Activated naive CD8-positive, alpha-beta T cell (primary cell): ENCODE data around the gene NUP160.
A peak's percentile ranks its signal among the peaks of the same experiment; 100 is the strongest.
"Not testable (repeated sequence)": the region's sequence is repeated elsewhere in the genome, so short reads cannot be mapped to it uniquely, and the experiment has no call there.

ENCODE experiments used
- H3K27ac Mint-ChIP-seq: one replicate; pipeline ENCODE4 v1.8.0; 2021; ENCODE audit warnings: mixed read lengths
- H3K27me3 Mint-ChIP-seq: one replicate; pipeline ENCODE4 v1.8.0; 2021; ENCODE audit warnings: mixed read lengths
- H3K36me3 Mint-ChIP-seq: one replicate; pipeline ENCODE4 v1.8.0; 2021; ENCODE audit warnings: mixed read lengths
- H3K4me1 Mint-ChIP-seq: one replicate; pipeline ENCODE4 v1.8.0; 2021; ENCODE audit warnings: low read depth, mixed read lengths
- H3K4me3 Mint-ChIP-seq: one replicate; pipeline ENCODE4 v1.8.0; 2021; ENCODE audit warnings: mild to moderate bottlenecking, mixed read lengths
- H3K9me3 Mint-ChIP-seq: one replicate; pipeline ENCODE4 v1.8.0; 2021; ENCODE audit warnings: low read depth, mixed read lengths

Gene NUP160

GRCh38 chr11:47869544-47870393 is 21.6 kb upstream of the NUP160 start:
- Mint-ChIP-seq H3K27me3 (no peaks in the 10 kb centered on the region), H3K36me3 (peaks cover 2% of the 10 kb centered on the region), H3K4me1 (peaks cover 6% of the 10 kb centered on the region), H3K9me3 (no peaks in the 10 kb centered on the region), H3K4me3 (no peak overlapping the region), H3K27ac (no peak overlapping the region)

- Mint-ChIP-seq H3K27ac (no peak overlapping the region), H3K9me3 (no peaks in the 10 kb centered on the region), H3K4me3 (no peak overlapping the region), H3K4me1 (peaks cover 21% of the 10 kb centered on the region), H3K27me3 (no peaks in the 10 kb centered on the region), H3K36me3 (no peaks in the 10 kb centered on the region)
Observed at GRCh38 chr11:47867823-47868222, 19.7 kb upstream of the NUP160 start.

DNA sequence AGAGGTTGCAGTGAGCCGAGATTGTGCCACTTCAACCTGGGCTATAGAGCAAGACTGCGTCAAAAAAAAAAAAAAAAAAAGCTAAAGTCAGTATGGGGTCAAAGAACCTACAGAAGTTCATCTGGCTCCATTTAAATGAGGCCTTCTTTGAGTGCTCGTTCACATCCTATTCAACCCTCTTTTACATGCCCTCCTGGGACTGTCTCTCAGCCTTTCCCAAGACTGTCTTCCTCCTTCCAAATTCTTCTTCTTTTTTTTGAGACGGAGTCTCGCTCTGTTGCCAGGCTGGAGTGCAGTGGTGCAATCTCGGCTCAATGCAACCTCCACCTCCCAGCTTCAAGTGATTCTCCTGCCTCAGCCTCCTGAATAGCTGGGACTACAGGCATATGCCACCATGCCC is 18.7 kb upstream of the NUP160 start:
- H3K27ac Mint-ChIP-seq, H3K4me3 Mint-ChIP-seq, H3K27me3 Mint-ChIP-seq, H3K36me3 Mint-ChIP-seq, H3K9me3 Mint-ChIP-seq: not testable (repeated sequence)
- peaks cover 28% of the 10 kb centered on the region for H3K4me1 Mint-ChIP-seq

DNA sequence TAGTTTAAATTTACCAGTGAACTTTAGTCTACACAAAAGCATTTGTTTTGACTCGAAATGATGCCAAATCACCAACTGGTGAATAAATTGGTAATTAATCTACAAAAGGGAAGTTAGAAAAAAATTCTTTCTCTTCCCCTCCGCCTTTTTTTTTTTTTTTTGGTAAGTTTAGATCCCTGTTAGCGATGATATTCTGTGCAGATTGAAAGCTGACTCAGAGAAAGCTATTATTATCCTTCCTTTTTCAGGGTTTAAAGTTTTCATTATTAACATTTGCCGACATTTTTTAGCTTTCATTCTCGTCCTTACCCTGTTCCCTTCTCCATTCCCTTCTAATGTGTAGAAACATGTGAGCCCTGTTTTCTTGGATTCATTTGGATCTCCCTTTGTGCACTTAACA is 16.8 kb upstream of the NUP160 start:
- H3K27ac Mint-ChIP-seq: no peak overlapping the region
- no peak overlapping the region for H3K4me3 Mint-ChIP-seq
- no peaks in the 10 kb centered on the region for H3K9me3 Mint-ChIP-seq
- no peaks in the 10 kb centered on the region for H3K36me3 Mint-ChIP-seq
- no peaks in the 10 kb centered on the region for H3K27me3 Mint-ChIP-seq
- H3K4me1 Mint-ChIP-seq: peaks cover 32% of the 10 kb centered on the region

DNA sequence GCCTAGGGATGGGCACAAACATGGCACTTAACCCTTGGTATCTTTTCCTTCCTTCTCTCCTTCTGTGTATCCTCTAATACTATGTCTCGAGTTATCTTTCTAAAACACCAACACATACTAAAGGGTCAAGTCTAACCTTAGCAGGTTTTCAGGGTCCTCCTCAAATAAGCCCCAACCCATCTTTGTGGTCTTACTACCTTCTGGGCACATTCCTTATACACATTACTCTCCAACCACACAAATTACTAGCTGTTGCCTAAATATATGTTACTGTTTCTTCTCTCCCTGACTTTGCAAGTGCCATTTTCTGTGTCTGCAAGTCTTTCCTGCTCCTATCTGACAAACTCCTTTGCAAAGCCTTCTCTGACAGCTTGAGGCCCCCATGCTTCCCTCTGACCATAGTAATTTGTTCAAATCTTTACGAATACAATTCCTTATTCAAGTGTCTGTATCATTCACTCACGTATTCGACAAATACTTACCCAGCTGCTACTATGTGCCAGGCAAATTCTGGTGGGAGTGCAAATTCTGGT is 15.8 kb upstream of the NUP160 start:
- peaks cover 31% of the 10 kb centered on the region for H3K4me1 Mint-ChIP-seq
- H3K9me3 Mint-ChIP-seq: no peaks in the 10 kb centered on the region
- peak overlapping the region; percentile 56 for H3K27ac Mint-ChIP-seq
- H3K27me3 Mint-ChIP-seq: no peaks in the 10 kb centered on the region
- no peaks in the 10 kb centered on the region for H3K36me3 Mint-ChIP-seq
- peak overlapping the region; percentile 30 for H3K4me3 Mint-ChIP-seq

GRCh38 chr11:47863189-47863897 is 15.2 kb upstream of the NUP160 start:
- no peaks in the 10 kb centered on the region for H3K9me3 Mint-ChIP-seq
- peaks cover 31% of the 10 kb centered on the region for H3K4me1 Mint-ChIP-seq
- H3K36me3 Mint-ChIP-seq: no peaks in the 10 kb centered on the region
- peak overlapping the region; percentile 56 for H3K27ac Mint-ChIP-seq
- H3K27me3 Mint-ChIP-seq: no peaks in the 10 kb centered on the region
- peak overlapping the region; percentile 9 for H3K4me3 Mint-ChIP-seq

GRCh38 chr11:47861728-47862127 is 13.6 kb upstream of the NUP160 start:
- Mint-ChIP-seq H3K27me3 (no peaks in the 10 kb centered on the region), H3K27ac (peak overlapping the region; percentile 50), H3K36me3 (no peaks in the 10 kb centered on the region), H3K9me3 (no peaks in the 10 kb centered on the region), H3K4me3 (peak overlapping the region; percentile 17), H3K4me1 (peaks cover 41% of the 10 kb centered on the region)

GRCh38 chr11:47860536-47860935 is 12.4 kb upstream of the NUP160 start:
- Mint-ChIP-seq H3K4me1 (peaks cover 41% of the 10 kb centered on the region), H3K36me3 (no peaks in the 10 kb centered on the region), H3K9me3 (no peaks in the 10 kb centered on the region), H3K4me3 (no peak overlapping the region), H3K27ac (no peak overlapping the region), H3K27me3 (no peaks in the 10 kb centered on the region)

DNA sequence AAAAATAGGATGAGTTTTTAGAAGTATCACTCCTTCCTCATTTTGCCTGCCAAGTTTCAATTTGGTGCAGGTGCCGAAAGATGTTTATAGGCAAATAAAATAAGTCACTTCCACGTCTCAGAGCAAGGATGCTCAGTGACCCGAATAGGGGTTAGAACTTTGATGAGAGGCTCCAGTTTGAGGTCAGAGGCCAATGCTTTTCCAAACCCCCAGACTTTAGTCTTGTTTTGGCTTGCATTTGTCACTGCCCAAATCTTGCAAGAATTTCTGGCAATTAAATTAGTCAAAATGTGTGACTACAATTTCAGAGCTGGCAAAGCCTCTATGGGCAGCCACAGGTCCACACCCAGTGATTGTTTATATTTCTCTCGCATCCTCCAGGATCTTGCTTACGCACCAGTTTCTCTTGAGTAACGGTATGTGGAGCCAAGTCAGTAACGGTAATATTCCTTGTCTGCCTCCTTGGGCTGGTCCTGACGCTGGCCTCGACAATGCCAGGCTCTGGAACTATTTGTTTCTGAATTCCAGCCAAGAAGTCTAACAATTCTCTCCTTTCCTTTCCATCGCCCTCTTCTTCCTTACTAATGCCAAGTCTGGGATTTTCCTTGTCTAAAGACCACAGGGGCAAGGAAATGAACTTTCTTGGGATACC is 9.9 kb upstream of the NUP160 start:
- Mint-ChIP-seq H3K4me1 (peaks cover 26% of the 10 kb centered on the region), H3K27ac (no peak overlapping the region), H3K9me3 (no peaks in the 10 kb centered on the region), H3K36me3 (no peaks in the 10 kb centered on the region), H3K27me3 (no peaks in the 10 kb centered on the region), H3K4me3 (no peak overlapping the region)

DNA sequence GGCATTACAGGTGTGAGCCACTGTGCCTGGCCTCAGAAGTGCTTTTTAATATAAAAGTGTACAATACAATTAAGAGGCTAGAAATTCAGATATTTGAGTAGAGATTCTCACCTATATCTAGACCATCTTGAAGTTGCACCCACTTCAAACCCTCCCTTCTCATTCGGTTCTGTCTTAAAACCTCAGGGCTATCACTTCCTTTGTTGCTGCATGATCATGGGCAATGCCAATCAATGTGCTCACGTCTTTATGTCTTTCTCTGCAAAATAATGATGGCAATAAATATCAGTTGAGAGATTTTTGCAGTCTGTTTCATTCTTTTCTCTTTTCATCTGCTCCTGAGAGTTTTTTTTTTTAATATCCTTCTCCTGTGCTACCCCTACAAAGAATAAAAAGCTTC is 9.3 kb upstream of the NUP160 start:
- Mint-ChIP-seq H3K27me3 (no peaks in the 10 kb centered on the region), H3K4me1 (peaks cover 20% of the 10 kb centered on the region), H3K36me3 (no peaks in the 10 kb centered on the region), H3K9me3 (no peaks in the 10 kb centered on the region), H3K27ac (no peak overlapping the region), H3K4me3 (no peak overlapping the region)

DNA sequence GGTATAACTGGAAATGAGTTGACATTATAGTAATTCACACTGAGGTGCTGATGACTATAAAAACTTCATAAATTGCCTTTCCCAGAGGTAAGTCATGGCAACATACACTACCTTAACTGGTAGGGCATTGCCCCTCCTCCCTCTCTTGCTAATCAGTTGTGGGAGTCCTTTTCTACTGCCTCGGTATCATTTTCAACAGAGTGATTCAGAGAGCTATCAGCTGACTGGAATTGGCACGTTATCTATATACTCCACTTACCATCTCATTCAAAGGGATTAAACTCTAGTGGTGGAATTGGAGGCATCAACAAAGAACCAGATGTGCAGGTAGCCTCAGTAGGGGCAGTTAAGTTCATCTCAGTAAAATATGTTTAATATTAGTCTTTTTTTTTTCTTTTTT is 8.0 kb upstream of the NUP160 start:
- H3K27ac Mint-ChIP-seq: no peak overlapping the region
- no peak overlapping the region for H3K4me3 Mint-ChIP-seq
- H3K36me3 Mint-ChIP-seq: no peaks in the 10 kb centered on the region
- peaks cover 20% of the 10 kb centered on the region for H3K4me1 Mint-ChIP-seq
- H3K27me3 Mint-ChIP-seq: no peaks in the 10 kb centered on the region
- H3K9me3 Mint-ChIP-seq: no peaks in the 10 kb centered on the region

DNA sequence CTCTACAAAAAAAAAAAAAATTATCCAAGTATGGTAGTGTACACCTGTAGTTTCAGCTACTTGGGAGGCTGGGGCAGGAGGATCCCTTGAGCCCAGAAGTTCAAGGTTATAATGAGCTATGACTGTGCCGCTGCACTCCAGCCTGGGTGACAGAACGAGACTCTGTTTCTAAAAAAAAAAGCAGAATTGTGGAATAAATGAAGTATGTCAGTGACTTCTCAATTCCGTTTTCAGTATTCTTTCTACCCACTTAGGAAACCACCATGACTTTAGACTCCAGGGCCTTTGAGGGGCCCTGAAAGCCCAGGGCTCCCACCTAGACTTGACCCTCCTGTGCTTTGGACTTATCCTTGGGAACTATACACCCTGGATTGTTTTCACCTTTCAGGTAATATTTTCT is 6.5 kb upstream of the NUP160 start:
- Mint-ChIP-seq H3K36me3 (no peaks in the 10 kb centered on the region), H3K4me1 (peaks cover 32% of the 10 kb centered on the region), H3K4me3 (no peak overlapping the region), H3K27ac (no peak overlapping the region), H3K27me3 (no peaks in the 10 kb centered on the region), H3K9me3 (no peaks in the 10 kb centered on the region)

GRCh38 chr11:47852053-47852452 is 3.9 kb upstream of the NUP160 start:
- Mint-ChIP-seq H3K36me3 (peaks cover under 1% of the 10 kb centered on the region), H3K9me3 (no peaks in the 10 kb centered on the region), H3K27me3 (no peaks in the 10 kb centered on the region), H3K27ac (peak overlapping the region; percentile 70), H3K4me3 (no peak overlapping the region), H3K4me1 (peaks cover 34% of the 10 kb centered on the region)

GRCh38 chr11:47850337-47850736 is 2.2 kb upstream of the NUP160 start:
- Mint-ChIP-seq H3K4me3 (peak overlapping the region; percentile 38), H3K27ac (peak overlapping the region; percentile 82)

DNA sequence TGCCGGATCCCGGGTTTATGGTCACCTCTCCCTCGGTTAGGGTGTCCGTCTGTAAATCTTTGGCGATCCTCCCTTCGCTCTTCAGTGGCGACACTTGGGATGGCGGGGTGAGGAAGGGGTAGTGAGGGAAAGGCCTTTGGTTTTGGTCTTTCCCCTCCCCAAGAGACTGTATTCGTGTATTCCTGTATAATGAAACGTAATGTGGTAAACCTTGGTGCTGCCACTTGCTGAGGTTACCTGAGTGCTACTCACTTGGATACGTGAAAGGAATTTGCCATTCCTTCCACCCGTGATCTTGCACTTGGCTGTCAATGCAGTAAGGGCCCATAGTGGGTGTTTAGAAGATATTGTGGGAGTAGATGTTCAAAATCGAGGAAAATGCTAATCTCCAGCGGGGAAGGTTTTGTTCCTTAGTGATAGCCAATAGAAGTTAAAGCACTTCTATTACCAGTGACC is 578 bp upstream of the NUP160 start:
- Mint-ChIP-seq H3K27me3 (no peaks in the 10 kb centered on the region), H3K4me1 (peaks cover 47% of the 10 kb centered on the region), H3K4me3 (peak overlapping the region; percentile 96), H3K9me3 (no peaks in the 10 kb centered on the region), H3K36me3 (peaks cover 5% of the 10 kb centered on the region), H3K27ac (peak overlapping the region; percentile 99)

More at GRCh38 chr11:47850337-47850736, 2.2 kb upstream of the NUP160 start:
- Mint-ChIP-seq H3K36me3 (peaks cover 5% of the 10 kb centered on the region), H3K27me3 (no peaks in the 10 kb centered on the region), H3K4me1 (peaks cover 44% of the 10 kb centered on the region), H3K9me3 (no peaks in the 10 kb centered on the region)
